GM21717 (cell line): ENCODE data around the gene TMEM63A.
"Not testable (repeated sequence)": the region's sequence is repeated elsewhere in the genome, so short reads cannot be mapped to it uniquely, and the experiment has no call there.

Source experiments
- ATAC-seq: cut with Tn5 transposase; IDR thresholded peaks from one replicate; pipeline ENCODE4 v1.9.1; 2021; ENCODE audit warnings: mild to moderate bottlenecking, moderate library complexity; ENCODE audit not compliant: unreplicated experiment

Gene TMEM63A

DNA sequence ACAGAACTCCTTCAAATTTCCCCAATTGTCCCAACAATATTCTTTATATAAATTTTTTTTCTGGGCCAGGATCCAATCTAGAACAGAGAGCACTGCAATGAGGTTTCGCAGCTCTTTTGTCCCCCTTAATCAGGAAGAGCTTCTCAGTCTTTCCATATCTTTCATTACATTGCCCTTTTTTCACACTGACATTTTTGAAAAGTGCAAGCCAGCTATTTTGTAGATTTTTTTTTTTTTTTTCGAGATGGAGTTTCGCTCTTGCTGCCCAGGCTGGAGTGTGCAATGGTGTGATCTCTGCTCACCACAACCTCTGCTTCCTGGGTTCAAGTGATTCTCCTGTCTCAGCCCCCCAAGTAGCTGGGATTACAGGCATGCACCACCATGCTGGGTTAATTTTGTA is 75.4 kb downstream of the TMEM63A start:
- ATAC-seq, result not testable (repeated sequence)

- no peak for ATAC-seq
Measured at GRCh38 chr1:225806249-225806648, 75.9 kb downstream of the TMEM63A start.

DNA sequence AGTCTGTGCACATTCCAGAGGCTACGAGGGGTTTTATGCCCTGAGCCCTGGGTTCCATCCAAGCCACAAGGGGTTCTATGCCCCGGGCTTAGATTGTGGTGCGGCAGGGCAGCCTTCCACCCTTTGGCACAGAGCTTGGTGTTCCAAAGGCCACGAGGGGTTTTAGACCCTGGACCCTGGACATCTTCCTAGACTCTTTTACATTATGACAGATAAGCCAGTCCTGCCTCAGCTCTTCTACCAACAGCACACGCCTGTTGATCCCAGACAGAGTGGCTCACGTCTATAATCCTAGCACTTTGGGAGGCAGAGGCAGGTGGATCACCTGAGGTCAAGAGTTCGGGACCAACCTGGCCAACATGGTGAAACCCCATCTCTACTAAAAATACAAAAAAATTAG is 81.0 kb downstream of the TMEM63A start:
- ATAC-seq, result not testable (repeated sequence)

GRCh38 chr1:225796097-225796496 is 86.1 kb downstream of the TMEM63A start:
- ATAC-seq, result not testable (repeated sequence)
